Epidermal melanocyte (primary cell): Measurements from ENCODE around the gene ZBTB46.
"Not testable (repeated sequence)": the region's sequence is repeated elsewhere in the genome, so short reads cannot be mapped to it uniquely, and the experiment has no call there.

Experiments used
- DNase-seq: peaks from one replicate; pipeline ENCODE4 v3.0.0; 2011; ENCODE audit warnings: low spot score; ENCODE audit not compliant: insufficient read length

Gene ZBTB46

GRCh38 chr20:63858393-63859165 is 27.5 kb upstream of the ZBTB46 start:
- no peak for DNase-seq

GRCh38 chr20:63857764-63858392 is 26.8 kb upstream of the ZBTB46 start:
- DNase-seq = no peak

GRCh38 chr20:63856098-63856511 is 25.0 kb upstream of the ZBTB46 start:
- DNase-seq = no peak

GRCh38 chr20:63855363-63856097 is 24.5 kb upstream of the ZBTB46 start:
- no peak for DNase-seq

DNA sequence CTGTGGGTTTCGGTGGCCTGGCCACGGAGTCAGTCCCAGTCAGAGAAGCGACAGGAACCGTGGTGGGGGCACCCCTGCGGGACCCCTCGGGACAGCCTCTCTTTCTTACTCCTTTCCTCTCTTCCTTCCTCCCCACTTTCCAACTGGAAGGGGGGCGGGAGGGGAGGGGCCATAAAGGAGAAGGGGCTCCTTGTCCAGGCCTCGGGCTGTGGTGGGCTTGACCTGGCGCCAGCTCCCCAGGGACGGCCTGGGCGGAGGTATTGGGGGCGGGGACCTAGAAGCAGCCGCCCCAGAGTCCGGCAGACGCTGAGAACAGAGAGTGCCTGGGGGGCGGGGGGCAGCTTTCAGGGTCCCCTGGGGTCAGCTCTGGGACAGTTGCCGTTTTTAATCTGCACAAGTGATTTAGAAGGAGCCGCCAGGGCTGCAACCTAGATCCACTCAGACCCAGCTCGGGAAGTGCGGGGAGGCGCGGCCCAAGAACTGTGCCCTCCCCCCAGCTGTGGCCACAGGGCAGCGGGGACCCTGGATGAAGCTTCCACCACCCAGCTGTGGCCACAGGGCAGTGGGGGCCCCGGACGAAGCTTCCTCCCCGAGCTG is 23.8 kb upstream of the ZBTB46 start:
- DNase-seq = no peak

- peak; percentile 72 for DNase-seq
Observed at GRCh38 chr20:63854069-63854765, 23.2 kb upstream of the ZBTB46 start.

DNA sequence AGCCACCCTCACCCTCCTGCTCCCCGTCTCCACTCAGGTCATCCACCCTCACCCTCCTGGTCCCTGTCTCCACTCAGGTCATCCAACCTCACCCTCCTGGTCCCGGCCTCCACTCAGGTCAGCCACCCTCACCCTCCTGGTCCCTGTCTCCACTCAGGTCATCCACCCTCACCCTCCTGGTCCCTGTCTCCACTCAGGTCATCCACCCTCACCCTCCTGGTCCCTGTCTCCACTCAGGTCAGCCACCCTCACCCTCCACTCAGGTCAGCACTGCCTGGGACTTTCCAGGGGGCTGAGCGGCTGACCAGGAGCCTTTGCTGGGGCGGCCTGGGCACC is 22.6 kb upstream of the ZBTB46 start:
- not testable (repeated sequence) for DNase-seq

DNA sequence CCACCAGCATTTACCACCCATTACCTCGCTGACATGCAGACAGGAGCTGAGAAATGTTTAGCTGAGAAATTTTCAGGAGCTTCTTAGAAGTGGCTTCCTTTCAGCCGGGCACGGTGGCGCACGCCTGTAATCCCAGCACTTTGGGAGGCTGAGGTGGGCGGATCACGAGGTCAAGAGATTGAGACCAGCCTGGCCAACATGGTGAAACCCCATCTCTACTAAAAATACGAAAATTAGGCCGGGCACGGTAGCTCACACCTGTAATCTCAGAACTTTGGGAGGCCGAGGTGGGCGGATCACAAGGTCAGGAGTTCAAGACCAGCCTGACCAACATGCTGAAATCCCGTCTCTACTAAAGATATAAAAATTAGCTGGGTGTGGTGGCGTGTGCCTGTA is 20.5 kb upstream of the ZBTB46 start:
- DNase-seq = not testable (repeated sequence)

- no peak for DNase-seq
Observed at GRCh38 chr20:63850689-63851547, 19.9 kb upstream of the ZBTB46 start.

- no peak for DNase-seq
Observed at GRCh38 chr20:63848003-63848911, 17.2 kb upstream of the ZBTB46 start.

DNA sequence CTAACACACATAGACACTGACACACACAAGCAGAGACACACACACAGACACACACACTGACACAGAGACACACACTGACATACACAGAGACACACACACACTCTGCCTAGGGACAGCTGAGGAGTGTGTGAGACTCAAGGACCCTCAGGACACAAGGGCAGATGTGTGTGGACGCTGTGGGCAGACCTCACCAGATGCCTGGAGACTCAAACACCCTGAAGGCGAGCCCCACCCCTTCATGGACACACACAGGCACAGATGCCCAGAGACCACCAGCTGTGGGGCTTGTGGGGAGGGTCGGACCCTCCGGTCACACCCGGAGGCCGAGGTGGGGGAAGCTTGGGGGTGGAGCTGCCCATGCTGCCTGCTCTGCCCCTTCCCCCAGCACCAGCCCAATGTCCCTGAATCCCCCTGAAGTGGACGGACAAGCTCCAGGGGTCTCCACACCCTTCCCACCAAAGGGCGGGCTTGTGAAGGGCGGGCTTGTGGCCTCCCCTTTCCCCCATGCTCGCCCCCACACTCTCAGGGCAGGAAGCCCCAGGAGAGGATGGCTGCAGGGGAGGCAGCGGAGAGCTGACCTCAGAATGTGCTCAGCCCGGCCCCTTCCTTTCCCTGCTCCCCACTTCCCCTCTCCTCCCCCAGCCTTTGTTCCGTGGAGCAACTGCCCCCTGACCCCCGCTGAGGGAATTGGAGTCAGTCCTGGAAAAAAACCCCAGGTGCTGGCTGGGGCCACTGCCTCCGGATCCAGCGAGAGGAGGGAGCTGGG is 16.4 kb upstream of the ZBTB46 start:
- DNase-seq = no peak

DNA sequence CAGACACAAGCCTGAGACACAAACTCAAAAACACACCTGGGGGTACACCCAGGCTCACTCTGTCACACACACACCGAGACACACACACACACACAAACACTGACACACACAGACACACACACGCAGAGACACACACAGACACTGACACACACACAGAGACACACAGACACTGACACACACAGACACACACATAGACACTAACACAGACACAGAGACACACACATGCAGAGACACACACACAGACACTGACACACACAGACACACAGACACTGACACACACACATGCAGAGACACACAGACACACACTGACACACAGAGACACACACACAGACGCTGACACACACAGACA is 15.8 kb upstream of the ZBTB46 start:
- DNase-seq = no peak

DNA sequence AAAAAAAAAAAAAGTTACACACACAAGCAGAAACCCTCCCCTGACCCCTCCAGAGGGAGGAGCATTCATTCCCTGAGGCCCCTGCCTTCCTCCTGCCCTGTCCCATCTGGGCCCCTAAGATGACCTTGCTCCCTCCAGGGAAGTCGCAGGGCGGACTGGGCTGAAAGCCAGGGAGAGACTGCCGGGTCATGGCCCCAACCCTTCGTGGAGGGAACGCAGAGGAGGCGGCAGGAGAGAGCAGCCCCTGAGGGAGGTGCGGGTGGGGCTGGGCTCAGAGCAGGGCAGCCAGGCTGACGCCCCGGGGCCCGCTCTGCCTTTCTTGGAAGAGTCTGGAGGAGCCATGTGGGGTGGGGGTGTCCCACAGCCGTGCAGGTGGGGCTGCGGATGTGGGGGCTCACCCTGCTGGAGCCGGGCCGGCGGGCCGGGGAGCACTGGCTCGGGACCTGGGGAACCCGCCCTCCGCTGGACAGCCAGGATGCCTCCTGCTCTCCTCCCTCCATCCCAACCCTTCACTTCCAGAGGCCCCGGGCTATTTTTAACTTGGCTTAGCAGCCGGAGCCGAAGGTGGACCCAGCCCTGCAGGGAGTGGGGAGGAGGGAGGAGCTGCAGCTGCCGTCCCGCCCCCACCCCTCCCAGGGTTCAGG is 15.2 kb upstream of the ZBTB46 start:
- peak; percentile 64 for DNase-seq

- no peak for DNase-seq
Observed at GRCh38 chr20:63844511-63844991, 13.5 kb upstream of the ZBTB46 start.

- DNase-seq = no peak
Observed at GRCh38 chr20:63843778-63844177, 12.7 kb upstream of the ZBTB46 start.

- no peak for DNase-seq
Observed at GRCh38 chr20:63843222-63843621, 12.2 kb upstream of the ZBTB46 start.

DNA sequence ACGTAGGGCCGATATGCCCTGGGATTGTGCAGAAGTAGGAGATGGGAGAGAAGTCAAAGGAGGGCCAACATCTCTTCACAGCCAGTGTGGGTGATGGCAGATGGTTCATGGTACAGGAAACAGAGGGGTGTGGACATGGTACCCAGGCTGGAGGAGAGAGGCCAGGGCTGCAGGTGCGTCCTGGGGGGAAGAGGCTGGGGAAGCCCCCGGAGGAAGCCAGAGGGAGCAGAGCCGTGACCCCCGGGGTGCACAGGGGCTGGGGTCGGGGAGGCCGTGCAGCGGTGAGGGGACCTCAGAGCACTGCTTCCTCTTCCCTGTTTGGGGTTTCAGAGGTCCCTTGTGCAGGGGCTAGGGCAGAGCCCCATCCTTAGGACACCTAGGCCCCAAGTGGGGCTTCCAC is 11.2 kb upstream of the ZBTB46 start:
- DNase-seq = no peak

GRCh38 chr20:63840405-63840828 is 9.4 kb upstream of the ZBTB46 start:
- no peak for DNase-seq
